ENCODE results near the gene C17orf114.
A peak's percentile ranks its signal among the peaks of the same experiment; 100 is the strongest.

The C17orf114 gene

GRCh38 chr17:4785311-4786105, 16.6 kb downstream of the C17orf114 start:
- DNase-seq: no peak

DNA sequence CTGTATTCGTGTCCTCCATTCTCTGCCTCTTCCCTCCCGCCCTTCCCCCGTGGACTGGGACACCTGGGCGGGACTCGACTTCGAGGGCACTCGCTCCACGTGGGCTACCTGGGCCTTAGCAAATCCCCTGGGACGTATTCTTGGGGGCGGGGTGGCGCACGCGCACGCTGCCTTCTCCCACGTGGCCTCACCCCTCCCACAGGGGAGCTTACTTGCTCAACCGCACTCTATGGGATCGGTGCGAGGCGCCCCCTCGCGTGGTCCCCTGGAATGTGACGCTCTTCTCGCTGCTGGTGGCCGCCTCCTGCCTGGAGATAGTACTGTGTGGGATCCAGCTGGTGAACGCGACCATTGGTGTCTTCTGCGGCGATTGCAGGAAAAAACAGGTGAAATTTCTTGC, 19.5 kb downstream of the C17orf114 start:
- peak in 1 of 2 donors; percentile 39 for DNase-seq

- DNase-seq: no peak
Measured at GRCh38 chr17:4780325-4780955, 21.7 kb downstream of the C17orf114 start.

GRCh38 chr17:4777969-4778760, 24.0 kb downstream of the C17orf114 start:
- DNase-seq: no peak

DNA sequence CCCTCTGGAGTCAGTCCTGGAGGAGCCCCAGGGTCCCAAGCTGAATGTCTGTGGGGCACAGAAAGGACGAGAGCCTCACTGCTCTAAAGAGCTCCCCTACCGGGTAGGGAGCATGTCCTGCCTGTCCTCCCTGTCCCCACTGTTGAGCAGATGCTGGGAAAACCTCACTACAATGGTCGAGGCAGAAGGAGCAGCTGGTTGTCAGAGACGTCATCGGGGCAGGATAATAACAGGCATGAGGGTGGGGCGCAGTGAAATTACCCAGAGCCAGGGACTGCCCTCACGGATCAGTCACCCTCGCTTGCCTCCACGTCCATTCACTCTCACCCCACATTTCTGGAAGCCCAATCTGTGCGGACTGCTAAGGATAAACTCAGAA, 29.9 kb downstream of the C17orf114 start:
- no peak for DNase-seq

DNA sequence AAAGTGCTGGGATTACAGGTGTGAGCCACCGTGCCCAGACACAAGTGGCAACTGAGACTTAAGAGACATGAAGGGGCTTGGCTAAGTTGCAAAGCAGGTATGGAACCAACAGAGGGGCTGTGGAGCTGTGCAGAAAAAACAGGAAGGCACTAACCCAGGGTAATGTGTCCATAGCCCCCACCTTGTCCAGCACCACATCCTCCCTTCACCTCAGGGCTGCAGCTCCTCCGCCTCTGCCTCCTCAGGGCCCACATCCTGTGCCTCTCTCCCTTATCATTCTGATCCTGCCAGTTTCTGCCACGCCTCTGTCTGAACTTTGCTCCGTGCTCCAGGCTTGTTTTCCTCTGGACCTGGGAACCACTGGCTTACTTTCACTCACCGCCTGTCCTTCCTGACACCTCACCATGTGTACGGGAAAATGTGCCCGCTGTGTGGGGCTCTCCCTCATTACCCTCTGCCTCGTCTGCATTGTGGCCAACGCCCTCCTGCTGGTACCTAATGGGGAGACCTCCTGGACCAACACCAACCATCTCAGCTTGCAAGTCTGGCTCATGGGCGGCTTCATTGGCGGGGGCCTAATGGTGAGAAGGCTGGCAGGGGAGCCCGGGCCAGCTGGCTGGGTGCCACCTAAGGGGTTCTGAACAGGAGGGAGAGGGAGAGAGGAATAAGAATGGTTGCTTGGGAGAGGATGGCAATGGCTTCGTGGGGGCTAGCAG, 30.5 kb downstream of the C17orf114 start, which contains the start of gene TM4SF5:
Gene TM4SF5, plus strand, starts transcription at position 368 of the 716 bp plus-strand sequence. Its CDS starts 37 bp downstream, at position 405.
- no peak for DNase-seq

GRCh38 chr17:4769628-4770027, 32.5 kb downstream of the C17orf114 start:
- DNase-seq: no peak

DNA sequence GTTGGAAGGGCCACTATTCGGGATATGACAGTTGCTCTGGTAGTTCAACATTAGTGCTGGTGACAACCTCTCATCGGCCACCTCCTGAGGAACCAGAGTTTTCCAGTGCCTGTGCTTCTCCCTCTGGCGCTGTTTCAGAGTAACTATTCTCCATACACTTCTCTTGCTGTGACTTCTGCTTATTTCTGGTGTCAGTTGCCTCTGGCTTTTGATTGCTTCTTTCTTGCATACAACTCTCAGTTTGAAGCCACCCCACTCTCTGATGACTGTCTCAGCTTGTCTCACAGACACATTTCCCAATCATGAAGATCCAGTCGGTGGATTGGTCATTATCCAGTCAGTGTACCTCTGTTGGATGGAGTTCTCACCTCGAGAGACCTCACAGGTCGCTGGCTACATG, 33.8 kb downstream of the C17orf114 start:
- peak in 1 of 2 donors; percentile 39 for DNase-seq

DNA sequence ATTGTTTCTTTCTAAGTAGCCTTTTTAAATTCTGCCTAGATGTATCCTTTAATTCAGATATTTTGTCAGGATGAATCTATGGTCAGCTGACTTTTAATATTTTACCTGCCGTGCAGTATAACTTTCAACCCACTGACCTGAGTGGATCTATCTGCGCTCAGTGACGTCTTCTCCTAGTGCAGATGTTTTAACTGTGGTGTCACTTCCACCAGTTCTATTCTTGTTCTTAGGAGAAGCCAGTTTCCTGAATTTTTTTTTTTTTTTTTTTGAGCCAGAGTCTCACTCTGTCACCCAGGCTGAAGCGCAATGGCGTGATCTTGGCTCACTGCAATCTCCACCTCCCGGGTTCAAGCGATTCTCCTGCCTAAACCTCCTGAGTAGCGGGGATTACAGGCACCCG, 35.4 kb downstream of the C17orf114 start:
- DNase-seq: no peak

DNA sequence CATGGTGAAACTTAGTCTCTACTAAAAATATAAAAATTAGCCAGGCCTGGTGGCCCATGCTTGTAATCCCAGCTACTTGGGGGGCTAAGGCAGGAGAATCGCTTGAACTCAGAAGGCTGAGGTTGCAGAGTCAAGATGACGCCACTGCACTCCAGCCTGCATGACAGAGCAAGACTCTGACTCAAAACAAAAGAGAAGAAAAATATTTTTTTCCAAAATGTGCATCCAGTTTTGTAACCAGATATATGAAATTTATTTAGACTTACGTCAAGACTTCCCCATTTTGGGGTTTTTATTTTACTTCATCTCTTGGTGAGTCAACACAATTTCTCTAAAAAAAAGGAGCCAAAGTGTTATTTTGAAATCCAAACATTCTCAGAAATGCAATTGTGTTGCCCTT, 35.9 kb downstream of the C17orf114 start:
- peak in 1 of 2 donors; percentile 69 for DNase-seq

GRCh38 chr17:4764595-4764994, 37.5 kb downstream of the C17orf114 start:
- no peak for DNase-seq

DNA sequence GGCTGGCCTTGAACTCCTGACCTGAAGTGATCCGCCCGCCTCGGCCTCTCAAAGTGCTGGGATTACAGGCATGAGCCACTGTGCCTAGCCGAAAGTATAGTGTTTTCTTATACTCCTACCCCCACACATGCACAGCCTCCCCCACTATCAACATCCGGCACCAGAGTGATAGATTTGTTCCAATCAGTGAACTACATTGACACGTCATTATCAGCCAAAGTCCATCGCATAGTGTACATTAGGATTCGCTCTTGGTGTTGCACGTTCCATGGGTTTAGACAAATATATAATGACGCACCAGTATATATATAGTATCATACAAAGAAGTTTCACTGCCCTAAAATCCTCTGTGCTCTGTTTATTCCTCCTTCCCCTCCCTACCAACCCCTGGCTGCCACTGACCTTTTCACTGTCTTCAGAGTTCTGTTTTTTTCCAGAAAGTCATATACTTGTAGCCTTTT, 42.3 kb downstream of the C17orf114 start:
- DNase-seq: peak in 1 of 2 donors; percentile 36

GRCh38 chr17:4753392-4753791, 48.7 kb downstream of the C17orf114 start:
- no peak for DNase-seq

DNA sequence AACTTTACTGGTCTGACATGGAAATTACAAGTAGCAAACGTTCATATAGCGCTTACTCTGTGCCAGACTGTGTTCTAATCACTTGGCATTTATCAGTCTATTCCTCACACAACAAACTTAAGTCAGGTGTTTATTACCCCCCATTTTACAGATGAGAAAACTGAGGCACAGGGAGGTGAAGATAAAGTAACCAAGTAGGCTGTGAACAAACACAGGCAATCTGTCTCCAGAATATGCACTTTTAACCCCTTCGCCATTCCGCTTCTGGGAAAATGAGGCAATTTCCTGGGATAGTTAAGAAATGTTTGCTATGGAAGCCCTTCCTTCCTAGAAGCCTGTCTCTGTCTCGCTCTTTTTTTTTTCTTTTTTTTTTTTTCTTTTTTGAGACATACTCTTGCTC, 50.2 kb downstream of the C17orf114 start:
- DNase-seq: no peak

Data from CD4-positive, alpha-beta T cell treated with Interleukin-1 beta for 1 hour (primary cell).